K562 (cell line): ENCODE measurements around the gene MCM9. TPM values are rescaled to one million over a fixed set of nuclear protein-coding genes. Genes with fewer than 3 reads are reported as not detected.

Experiments used
- ATAC-seq: fragments of 200-7000 bp; cut with Tn5 transposase; 3 replicates; pipeline ENCODE4 v1.9.1; 2020; ENCODE audit warnings: moderate library complexity
- BruUV-seq: library from RNA; stranded (reverse); fragments of 400-500 nt; replicated peaks from 2 replicates; lab custom pipeline; 2021; lab: Mats Ljungman, UMichigan
- CTCF ChIA-PET: fragments of 300-600 bp; formaldehyde crosslinking; extraction: SDS; loops from one replicate; lab custom pipeline; 2021; ENCODE audit warnings: low intra/inter-chr PET ratio; lab: Yijun Ruan, JAX
- POLR2A ChIA-PET: fragments of 300-600, 350-650 bp; sonication (Branson Sonifier 250); formaldehyde crosslinking; extraction: SDS; loops from one replicate; lab custom pipeline; 2021; ENCODE audit warnings: antibody characterized with exemption, inconsistent platforms; lab: Yijun Ruan, JAX
- DNase-seq, 4 experiments: peaks; one replicate each; pipeline versions ENCODE4 v3.0.0 to v3.0.0-alpha.2; 2011 to 2018; ENCODE audit warnings: low spot score in 3 of 4, mixed read lengths in 3 of 4; ENCODE audit errors: extremely low read depth in 1 of 4
- FAIRE-seq: peaks from 2 replicates; lab custom pipeline; 2011; peaks lifted over from hg19 to GRCh38; lab: Jason Lieb, UNC
- H2AFZ ChIP-seq: 2 replicates; pipeline ENCODE4 v1.6.0; 2011; ENCODE audit warnings: low read depth, low read length, control low read depth, inconsistent platforms
- H3K27ac ChIP-seq: fragments of 200-600 bp; 3 replicates; pipeline ENCODE4 v1.8.0; 2011; ENCODE audit warnings: low read depth, mild to moderate bottlenecking, control low read depth, inconsistent platforms, low read length, moderate library complexity, mixed read lengths; ENCODE audit errors: extremely low read depth
- H3K27me3 ChIP-seq, 2 experiments: fragments of 300-600 bp in 1 of 2; 2 replicates in 1 of 2; 3 replicates in 1 of 2; pipeline versions ENCODE4 v1.6.0 to v1.8.0; 2011; ENCODE audit warnings: inconsistent platforms in 2 of 2, low read length in 2 of 2, mild to moderate bottlenecking in 1 of 2, mixed read lengths in 1 of 2, moderate library complexity in 1 of 2; ENCODE audit not compliant: control insufficient read depth in 2 of 2, insufficient read depth in 2 of 2
- H3K36me3 ChIP-seq: fragments of 300-600 bp; 3 replicates; pipeline ENCODE4 v1.8.0; 2011; ENCODE audit warnings: mild to moderate bottlenecking, low read length, inconsistent platforms; ENCODE audit not compliant: control insufficient read depth, insufficient read depth
- H3K4me1 ChIP-seq, 2 experiments: fragments of 200-600 bp in 1 of 2; replicated peaks in 1 of 2; 2 replicates in 1 of 2; 3 replicates in 1 of 2; pipeline versions ENCODE4 v1.5.1 to v1.8.0; 2011; ENCODE audit warnings: inconsistent platforms in 2 of 2, low read length in 2 of 2, mild to moderate bottlenecking in 1 of 2, mixed read lengths in 1 of 2, moderate library complexity in 1 of 2; ENCODE audit not compliant: control insufficient read depth in 2 of 2, insufficient read depth in 2 of 2
- H3K4me2 ChIP-seq: 2 replicates; pipeline ENCODE4 v1.6.1; 2011; ENCODE audit warnings: low read length, control low read depth, inconsistent platforms, mixed read lengths; ENCODE audit not compliant: insufficient read depth
- H3K4me3 ChIP-seq: fragments of 200-600 bp; sonication (generic), shearing (Covaris generic); 2 replicates; pipeline ENCODE4 v1.5.1; 2016; ENCODE audit warnings: control low read depth, inconsistent platforms
- H3K79me2 ChIP-seq: fragments of 200-600 bp; 3 replicates; pipeline ENCODE4 v1.8.0; 2011; ENCODE audit warnings: low read length, inconsistent platforms; ENCODE audit not compliant: control insufficient read depth, insufficient read depth
- H3K9ac ChIP-seq, 2 experiments: 2 replicates each; pipeline versions ENCODE4 v1.6.0 to v1.6.1; 2011; ENCODE audit warnings: low read depth in 2 of 2, low read length in 2 of 2, control low read depth in 1 of 2, inconsistent platforms in 1 of 2, mild to moderate bottlenecking in 1 of 2, mixed read lengths in 1 of 2; ENCODE audit not compliant: insufficient read depth in 1 of 2
- H3K9me1 ChIP-seq: one replicate; pipeline ENCODE4 v1.6.0; 2011; ENCODE audit warnings: inconsistent platforms, mild to moderate bottlenecking, low read length, moderate library complexity; ENCODE audit not compliant: control insufficient read depth, insufficient read depth
- H3K9me3 ChIP-seq: replicated peaks from 2 replicates; pipeline ENCODE4 v1.5.1; 2011; ENCODE audit warnings: low read depth, low read length, inconsistent platforms; ENCODE audit not compliant: control insufficient read depth, insufficient read depth
- H4K20me1 ChIP-seq: replicated peaks from 2 replicates; pipeline ENCODE4 v1.6.1; 2011; ENCODE audit warnings: low read length, inconsistent platforms, mixed read lengths; ENCODE audit not compliant: control insufficient read depth, insufficient read depth
- ADNP ChIP-seq: fragments of 200-800 bp; sonication (Bioruptor generic); IDR thresholded peaks from 2 replicates; pipeline ENCODE4 v1.6.1; 2016; ENCODE audit warnings: missing genetic modification characterization, missing compliant biosample characterization
- CEBPG ChIP-seq, 3 experiments: fragments of 200-800 bp in 1 of 3; sonication (Bioruptor generic) in 1 of 3; sonication (generic) in 1 of 3; formaldehyde crosslinking in 1 of 3; IDR thresholded peaks in 2 of 3; conservative IDR thresholded peaks in 1 of 3; 2 replicates each; pipeline versions ENCODE4 v1.6.1 to v1.8.0; 2016 to 2022; ENCODE audit warnings: missing compliant biosample characterization in 2 of 3, missing genetic modification characterization in 2 of 3, mild to moderate bottlenecking in 1 of 3, missing genetic modification reagents in 1 of 3
- CTBP1 ChIP-seq: fragments of 450-650 bp; IDR thresholded peaks from 2 replicates; pipeline ENCODE4 v1.6.1; 2016; ENCODE audit warnings: borderline replicate concordance
- FOXK2 ChIP-seq, 2 experiments: fragments of 450-650 bp; IDR thresholded peaks in 1 of 2; conservative IDR thresholded peaks in 1 of 2; 2 replicates each; pipeline ENCODE4 v1.6.1; 2016; ENCODE audit warnings: low read depth in 2 of 2, mild to moderate bottlenecking in 1 of 2
- HEY1 ChIP-seq: fragments of 250-450 bp; sonication (Bioruptor Pico); IDR thresholded peaks from 2 replicates; pipeline ENCODE4 v1.5.0; 2020; ENCODE audit warnings: mild to moderate bottlenecking, moderate library complexity, borderline replicate concordance
- NFE2 ChIP-seq: IDR thresholded peaks from 2 replicates; pipeline ENCODE4 v1.6.1; 2014; ENCODE audit warnings: antibody characterized with exemption, low read depth
- PCBP2 ChIP-seq: fragments of 200-400 bp; formaldehyde crosslinking; IDR thresholded peaks from 2 replicates; pipeline ENCODE4 v1.6.1; 2018; ENCODE audit warnings: low read length, low read depth, mild to moderate bottlenecking, moderate library complexity; ENCODE audit not compliant: poor library complexity, severe bottlenecking
- PTTG1 ChIP-seq: fragments of 450-650 bp; IDR thresholded peaks from 2 replicates; pipeline ENCODE4 v1.6.1; 2016; ENCODE audit warnings: low read depth, mild to moderate bottlenecking, missing genetic modification characterization, missing compliant biosample characterization
- RCOR1 ChIP-seq, 2 experiments: IDR thresholded peaks; 2 replicates each; pipeline ENCODE4 v1.6.1; 2012; ENCODE audit warnings: low read depth in 2 of 2, low read length in 2 of 2, borderline replicate concordance in 1 of 2, improper control_type of control experiment in 1 of 2
- SP1 ChIP-seq: sonication (generic); formaldehyde crosslinking; IDR thresholded peaks from 2 replicates; pipeline ENCODE4 v1.8.1; 2022; ENCODE audit warnings: mild to moderate bottlenecking, missing genetic modification reagents
- SRSF7 ChIP-seq: fragments of 200-400 bp; formaldehyde crosslinking; optimal IDR thresholded peaks from 2 replicates; pipeline ENCODE3; 2017; ENCODE audit warnings: mild to moderate bottlenecking, low read depth, low read length
- SRSF9 ChIP-seq: fragments of 200-400 bp; formaldehyde crosslinking; IDR thresholded peaks from 2 replicates; pipeline ENCODE4 v1.6.1; 2017; ENCODE audit warnings: low read depth, low read length, borderline replicate concordance
- ZBED1 ChIP-seq: IDR thresholded peaks from 2 replicates; pipeline ENCODE4 v1.6.1; 2014
- ZBTB17 ChIP-seq: fragments of 450-650 bp; formaldehyde crosslinking; IDR thresholded peaks from 2 replicates; pipeline ENCODE4 v1.4.0; 2020; ENCODE audit warnings: mild to moderate bottlenecking
- ZNF232 ChIP-seq: sonication (generic); formaldehyde crosslinking; IDR thresholded peaks from 2 replicates; pipeline ENCODE4 v1.8.0; 2022; ENCODE audit warnings: mild to moderate bottlenecking, missing genetic modification reagents
- WGBS: fragments of 100-300 bp; shearing (Covaris generic); methylation state at CpG from one replicate; pipeline ENCODE4 v1.1.6; 2016; ENCODE audit warnings: low coverage, mixed read lengths; ENCODE audit not compliant: insufficient coverage; ENCODE audit errors: missing lambda C conversion rate; 5-methylcytosine and 5-hydroxymethylcytosine counted together
- in situ Hi-C: fragments of 300-500 bp; cut with MboI; formaldehyde crosslinking; loops from 4 replicates; pipeline ENCODE4 v1.15.0; 2018; ENCODE audit warnings: inconsistent platforms, mixed read lengths
- intact Hi-C: fragments of 100-400 bp; cut with micrococcal nuclease; formaldehyde crosslinking; loops from 2 replicates; pipeline ENCODE4 v1.14.2; 2022
- polyA plus RNA-seq, 8 experiments: library from polyadenylated mRNA; depleted of rRNA in 4 of 8; stranded (reverse) in 5 of 8; unstranded in 3 of 8; fragments of >200 nt; fragmentation: Nextera tagmentation in 2 of 8; fragmentation: Illumina TruSeq in 1 of 8; extraction: Ambion mirVana in 2 of 8; extraction: Trizol in 1 of 8; gene quantifications; 2 replicates each; pipeline versions ENCODE4 v1.2.1 to v1.2.3, GENCODE V29; 2011 to 2014; ENCODE audit warnings: inconsistent platforms in 1 of 8, missing spikeins in 1 of 8
- total RNA-seq, 7 experiments: library from RNA; depleted of rRNA in 6 of 7; stranded (reverse); fragments of >200 nt in 6 of 7; fragmentation: Illumina TruSeq in 2 of 7; extraction: Trizol in 2 of 7; gene quantifications; 2 replicates each; pipeline versions ENCODE4 v1.2.1 to v1.2.3, GENCODE V29; 2011 to 2021; ENCODE audit warnings: low replicate concordance in 1 of 7
- TF ChIP-seq, protein P1 (sequence below): fragments of 450-650 bp; IDR thresholded peaks from 2 replicates; pipeline ENCODE4 v1.6.1; 2017; ENCODE audit warnings: mild to moderate bottlenecking, moderate library complexity
- TF ChIP-seq, protein P2 (sequence below): sonication (generic); formaldehyde crosslinking; IDR thresholded peaks from 2 replicates; pipeline ENCODE4 v1.8.0; 2022; ENCODE audit warnings: missing genetic modification reagents, mild to moderate bottlenecking, borderline replicate concordance

Gene MCM9
- total and polyA plus RNA-seq, 9 of the 15 experiments (the other 6 are each of a cell fraction or from before 2014, with no cell fraction given): 4.8 to 16.7 (median 11.6) TPM

DNA sequence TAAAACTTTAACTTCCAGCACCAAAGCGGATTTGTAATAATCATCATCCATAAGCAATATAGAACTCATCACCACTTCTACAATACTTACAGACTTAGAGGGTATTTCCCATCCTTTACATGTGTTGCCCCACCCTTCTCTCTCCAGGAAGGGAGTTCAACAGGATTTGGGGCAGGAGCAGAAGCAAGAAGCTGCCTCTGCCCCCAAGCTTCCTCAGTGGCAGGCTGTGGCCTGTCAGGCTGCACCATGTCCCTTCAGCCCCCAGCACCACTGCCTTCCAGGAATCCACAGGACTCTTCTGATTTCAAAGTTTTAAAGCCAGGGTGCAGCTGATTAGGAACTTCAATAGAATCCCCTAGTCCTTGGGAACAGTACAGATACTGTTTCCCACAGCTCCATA lies 36.7 kb upstream of the MCM9 start:
- Histone ChIP-seq H3K9me1 (no peaks in the 10 kb centered on the region), H3K4me3 (no peak overlapping the region), H3K9ac (0 out of 4 replicates have a peak overlapping the region, but pooled peaks of 1 of the 2 experiments have one; percentile 23), H3K27ac (no peak overlapping the region), H3K4me2 (no peak overlapping the region), H3K36me3 (0 out of 3 replicates have a peak, but pooled peaks cover 4% of the 10 kb centered on the region), H2AFZ (no peak overlapping the region), H3K9me3 (no peaks in the 10 kb centered on the region), H3K79me2 (no peaks in the 10 kb centered on the region), H4K20me1 (no peaks in the 10 kb centered on the region), H3K27me3 (no peaks in the 10 kb centered on the region), H3K4me1 (no peaks in the 10 kb centered on the region)
- CTCF ChIA-PET: no interaction called here
- no peak for FAIRE-seq
- 84% methylated on average over 1 of the region's 1 CpG for WGBS
- no peak for TF ChIP-seq NFE2
- TF ChIP-seq ZBTB17 (CRISPR knock-in tag): no peak
- TF ChIP-seq PTTG1 (tag): no peak
- TF ChIP-seq CEBPG (CRISPR knock-in tag; IDR thresholded peaks at IDR 0.05): no peak
- TF ChIP-seq CEBPG (tag; conservative IDR thresholded peaks at IDR 0.05 in 1 of 2, IDR thresholded peaks at IDR 0.05 in 1 of 2): no peak
- no peak for TF ChIP-seq CTBP1
- TF ChIP-seq HEY1 (CRISPR knock-in tag): no peak
- no peak for TF ChIP-seq ZNF232 (CRISPR knock-in tag)
- no peak for TF ChIP-seq RCOR1 (IDR thresholded peaks at IDR 0.05; ENCODE audit: borderline replicate concordance in 1 of 2, low read depth in 2 of 2, low read length in 2 of 2)
- no peak for TF ChIP-seq SRSF9
- TF ChIP-seq FOXK2 (conservative IDR thresholded peaks at IDR 0.05 in 1 of 2, IDR thresholded peaks at IDR 0.05 in 1 of 2; ENCODE audit: low read depth in 2 of 2): no peak
- TF ChIP-seq, protein P1, sequence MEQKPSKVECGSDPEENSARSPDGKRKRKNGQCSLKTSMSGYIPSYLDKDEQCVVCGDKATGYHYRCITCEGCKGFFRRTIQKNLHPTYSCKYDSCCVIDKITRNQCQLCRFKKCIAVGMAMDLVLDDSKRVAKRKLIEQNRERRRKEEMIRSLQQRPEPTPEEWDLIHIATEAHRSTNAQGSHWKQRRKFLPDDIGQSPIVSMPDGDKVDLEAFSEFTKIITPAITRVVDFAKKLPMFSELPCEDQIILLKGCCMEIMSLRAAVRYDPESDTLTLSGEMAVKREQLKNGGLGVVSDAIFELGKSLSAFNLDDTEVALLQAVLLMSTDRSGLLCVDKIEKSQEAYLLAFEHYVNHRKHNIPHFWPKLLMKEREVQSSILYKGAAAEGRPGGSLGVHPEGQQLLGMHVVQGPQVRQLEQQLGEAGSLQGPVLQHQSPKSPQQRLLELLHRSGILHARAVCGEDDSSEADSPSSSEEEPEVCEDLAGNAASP: no peak
- TF ChIP-seq SP1 (CRISPR knock-in tag): no peak
- TF ChIP-seq, protein P2, sequence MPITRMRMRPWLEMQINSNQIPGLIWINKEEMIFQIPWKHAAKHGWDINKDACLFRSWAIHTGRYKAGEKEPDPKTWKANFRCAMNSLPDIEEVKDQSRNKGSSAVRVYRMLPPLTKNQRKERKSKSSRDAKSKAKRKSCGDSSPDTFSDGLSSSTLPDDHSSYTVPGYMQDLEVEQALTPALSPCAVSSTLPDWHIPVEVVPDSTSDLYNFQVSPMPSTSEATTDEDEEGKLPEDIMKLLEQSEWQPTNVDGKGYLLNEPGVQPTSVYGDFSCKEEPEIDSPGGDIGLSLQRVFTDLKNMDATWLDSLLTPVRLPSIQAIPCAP: no peak
- TF ChIP-seq ZBED1: no peak
- TF ChIP-seq SRSF7: no peak
- no peak for TF ChIP-seq ADNP
- TF ChIP-seq PCBP2: no peak
- DNase-seq: no peak
- intact Hi-C loops: no loop called here
- no peak for ATAC-seq
- in situ Hi-C loops: no loop called here
- no TSS peak for BruUV-seq
- POLR2A ChIA-PET: interaction anchor here (1.4 to 2.2 kb wide), 2 partner anchors 18 to 139 kb away, joined by 4 to 8 read pairs; no protein-coding TSS in a partner anchor
